GM21360 (cell line): ENCODE measurements around the gene TRIP10.
"Not testable (repeated sequence)": the region's sequence is repeated elsewhere in the genome, so short reads cannot be mapped to it uniquely, and the experiment has no call there.

ENCODE experiments used
- ATAC-seq: cut with Tn5 transposase; IDR thresholded peaks from one replicate; pipeline ENCODE4 v1.9.1; 2021; ENCODE audit warnings: mild to moderate bottlenecking, moderate library complexity; ENCODE audit not compliant: unreplicated experiment

TRIP10 gene

GRCh38 chr19:6765738-6766356 lies 26.4 kb downstream of the TRIP10 start:
- no peak for ATAC-seq

GRCh38 chr19:6766357-6767080 lies 27.0 kb downstream of the TRIP10 start:
- ATAC-seq: no peak

DNA sequence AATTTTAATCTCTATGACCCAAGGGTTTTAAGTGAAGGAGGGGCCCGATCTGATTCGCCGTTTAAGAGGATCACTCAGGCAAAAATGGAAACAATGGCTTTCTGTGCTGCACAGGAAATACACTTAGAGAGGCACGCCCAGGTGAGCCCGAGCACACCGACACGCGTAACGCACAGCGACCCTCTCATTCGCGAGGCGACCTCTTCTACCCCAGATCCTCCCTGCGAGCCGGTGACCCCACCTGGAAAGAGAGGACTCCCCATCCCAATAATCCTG lies 27.5 kb downstream of the TRIP10 start:
- peak; percentile 14 for ATAC-seq

DNA sequence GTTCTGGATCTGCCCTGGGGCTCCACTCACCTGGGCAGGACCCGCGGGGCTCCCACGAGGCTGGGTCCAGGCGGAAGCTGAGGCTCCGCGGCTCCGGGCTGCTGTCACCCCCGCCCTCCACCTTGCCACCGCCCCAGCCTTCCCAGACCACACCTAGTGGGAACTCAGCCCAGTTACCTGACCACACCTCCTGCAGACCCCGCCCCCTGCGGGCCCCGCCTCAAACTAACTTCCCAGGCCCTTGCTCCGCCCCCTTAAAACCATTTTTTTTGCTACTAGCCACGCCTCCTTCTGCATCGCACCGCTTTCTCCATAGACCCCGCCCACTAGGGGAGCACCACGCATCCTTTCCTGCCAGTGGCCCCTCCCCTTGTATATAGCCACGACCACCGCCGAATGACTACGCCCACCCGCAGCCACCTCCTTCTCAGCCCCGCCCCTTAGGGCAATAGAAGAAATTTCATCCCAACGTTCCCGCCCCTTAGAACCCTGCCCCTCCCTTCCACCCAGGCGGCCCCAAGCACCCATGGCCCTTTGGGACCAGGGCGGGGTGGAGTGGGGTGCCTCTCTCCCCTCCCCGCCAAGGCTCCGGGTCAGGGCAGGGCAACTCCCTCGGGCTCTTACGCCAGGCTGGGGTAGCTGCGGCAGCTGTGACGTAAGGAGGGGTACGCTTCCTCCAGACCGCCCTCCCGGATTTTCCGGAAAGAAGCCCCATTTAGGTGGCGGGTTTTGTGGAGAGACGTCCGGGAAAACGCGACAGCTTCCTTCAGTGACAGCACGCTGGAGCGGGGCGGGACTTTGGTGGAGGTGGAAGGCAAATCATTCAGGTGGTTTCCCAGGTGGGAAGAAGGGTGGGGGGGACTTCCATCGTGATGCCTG lies 28.1 kb downstream of the TRIP10 start, which contains the start of gene SH2D3A:
TSS of gene SH2D3A (minus strand) at position 79 of the 879 bp plus-strand sequence. CDS start 3,687 bp downstream, outside the sequence.
- ATAC-seq: peak; percentile 53

DNA sequence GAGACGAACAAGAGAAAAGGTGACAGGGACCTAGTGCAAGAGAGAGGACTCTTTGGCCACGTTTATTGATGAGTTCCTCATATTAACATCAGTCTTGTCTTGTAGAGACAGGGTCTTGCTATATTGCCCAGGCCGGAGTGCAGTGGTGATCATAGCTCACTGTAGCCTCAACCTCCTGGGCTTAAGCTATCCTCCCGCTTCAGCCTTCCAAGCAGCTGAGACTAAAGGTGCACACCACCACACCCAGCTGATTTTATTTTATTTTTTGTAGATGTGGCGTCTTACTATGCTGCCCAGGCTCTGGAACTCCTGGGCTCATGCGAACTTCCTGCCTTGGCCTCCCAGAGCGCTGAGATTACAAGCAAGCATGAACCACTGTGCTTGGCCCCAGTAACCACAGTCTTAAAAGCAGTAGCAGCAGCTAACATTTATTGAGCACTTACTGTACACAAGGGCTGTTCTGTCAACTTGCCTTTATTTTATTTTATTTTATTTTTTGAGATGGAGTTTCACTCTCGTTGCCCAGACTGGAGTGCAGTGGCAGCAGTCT lies 28.8 kb downstream of the TRIP10 start:
- ATAC-seq: no peak

DNA sequence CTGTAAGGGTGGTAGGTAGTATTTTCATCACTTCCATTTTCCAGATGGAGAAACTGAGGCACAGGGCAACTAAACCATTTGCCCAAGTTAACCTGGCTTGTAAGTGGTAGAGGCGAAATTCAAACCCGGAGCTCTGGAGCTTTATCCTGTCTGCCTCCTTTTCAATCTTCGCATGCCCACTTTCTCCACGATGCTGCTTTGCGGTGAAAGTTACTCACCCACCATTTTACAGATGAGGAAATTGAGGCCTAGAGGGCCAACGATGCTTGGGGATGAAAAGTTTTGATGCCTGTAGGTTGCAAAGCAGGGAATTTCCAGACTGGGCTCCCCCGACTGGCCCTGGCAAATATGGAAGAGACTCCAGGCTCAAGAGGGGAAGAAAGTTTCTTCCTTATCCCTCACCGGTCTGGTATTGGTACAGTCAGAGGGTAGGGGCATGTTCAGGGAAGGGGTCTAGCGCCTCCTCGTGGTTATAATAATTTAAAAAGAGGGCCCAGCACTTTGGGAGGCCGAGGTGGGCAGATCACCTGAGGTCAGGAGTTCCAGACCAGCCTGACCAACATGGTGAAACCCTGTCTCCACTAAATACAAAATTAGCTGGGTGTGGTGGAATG lies 29.6 kb downstream of the TRIP10 start:
- ATAC-seq: no peak

DNA sequence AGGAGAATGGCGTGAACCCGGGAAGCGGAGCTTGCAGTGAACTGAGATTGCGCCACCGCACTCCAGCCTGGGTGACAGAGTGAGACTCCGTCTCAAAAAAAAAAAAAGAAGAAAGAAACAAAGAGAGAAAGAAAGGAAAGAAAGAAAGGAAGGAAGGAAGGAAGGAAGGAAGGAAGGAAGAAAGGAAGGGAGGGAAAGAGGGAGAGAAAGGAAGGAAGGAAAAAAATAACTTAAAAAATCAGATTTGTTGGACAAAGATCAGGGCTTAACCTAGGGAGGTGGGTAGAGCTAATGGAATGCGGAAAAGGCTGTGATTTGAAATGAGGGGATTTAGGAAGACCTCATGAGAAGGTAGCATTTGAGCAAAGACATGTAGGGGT lies 32.2 kb downstream of the TRIP10 start:
- not testable (repeated sequence) for ATAC-seq

GRCh38 chr19:6772028-6772865 lies 32.8 kb downstream of the TRIP10 start, which contains the start of gene VAV1:
Gene VAV1 (plus strand): TSS chr19:6772708. CDS start chr19:6772808, 100 bp downstream.
- no peak for ATAC-seq

DNA sequence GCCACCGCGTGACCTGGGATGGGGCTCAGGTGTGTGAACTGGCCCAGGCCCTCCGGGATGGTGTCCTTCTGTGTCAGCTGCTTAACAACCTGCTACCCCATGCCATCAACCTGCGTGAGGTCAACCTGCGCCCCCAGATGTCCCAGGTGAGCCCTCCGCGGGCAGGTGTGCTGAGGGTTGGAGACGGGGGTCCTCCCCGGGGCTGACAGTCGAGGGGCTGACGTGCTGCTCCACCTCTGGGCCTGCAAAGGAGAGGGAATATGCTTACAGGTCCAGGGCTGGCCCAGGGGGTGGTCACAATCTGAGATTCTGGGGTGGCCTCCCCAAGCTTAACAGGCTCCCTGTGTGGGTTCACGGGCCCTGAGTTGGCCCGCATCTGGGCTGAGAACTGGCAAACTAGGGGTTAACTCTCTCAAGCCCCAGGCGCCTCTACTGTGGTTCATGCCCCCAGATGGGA lies 33.4 kb downstream of the TRIP10 start:
- ATAC-seq: no peak

- ATAC-seq: no peak
Measured at GRCh38 chr19:6773323-6773931, 33.9 kb downstream of the TRIP10 start.

DNA sequence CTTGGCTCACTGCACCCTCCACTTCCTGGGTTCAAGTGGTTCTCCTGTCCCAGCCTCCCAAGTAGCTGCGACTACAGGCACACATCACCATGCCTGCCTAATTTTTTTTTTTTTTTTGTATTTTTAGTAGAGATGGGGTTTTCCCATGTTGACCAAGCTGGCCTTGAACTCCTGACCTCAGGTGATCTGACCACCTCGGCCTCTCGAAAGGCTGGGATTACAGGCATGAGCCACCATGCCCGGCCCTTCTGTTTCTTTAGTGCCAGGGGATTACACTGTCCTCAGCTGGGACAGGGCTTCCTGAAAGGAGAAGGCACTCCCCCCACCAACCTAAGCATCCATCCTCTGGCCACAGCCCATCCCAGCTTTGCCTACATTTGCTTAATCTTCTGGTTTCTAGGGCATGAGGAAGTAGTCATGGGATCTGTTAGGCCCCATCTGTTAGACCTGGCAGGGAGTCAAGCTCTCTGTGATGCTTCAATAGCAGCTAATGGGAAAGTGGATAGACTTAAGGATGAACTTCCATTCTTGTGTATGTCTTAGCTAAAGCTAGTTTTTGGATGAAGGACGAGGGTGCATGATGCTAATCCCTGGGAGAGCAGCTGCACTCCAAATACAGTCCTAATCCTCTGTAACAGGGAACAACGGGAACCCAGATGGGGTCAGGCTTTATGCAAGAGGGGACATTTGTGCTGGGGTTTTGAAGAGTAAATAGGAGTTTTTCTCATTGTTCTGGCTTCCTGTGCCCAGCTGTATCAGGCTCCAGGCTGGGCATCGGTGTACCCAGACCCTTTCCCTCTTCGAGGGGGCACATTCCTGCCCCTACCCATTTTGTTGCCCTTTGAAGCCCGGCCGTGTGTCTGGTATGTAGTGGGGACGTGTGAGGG lies 35.6 kb downstream of the TRIP10 start:
- no peak for ATAC-seq

DNA sequence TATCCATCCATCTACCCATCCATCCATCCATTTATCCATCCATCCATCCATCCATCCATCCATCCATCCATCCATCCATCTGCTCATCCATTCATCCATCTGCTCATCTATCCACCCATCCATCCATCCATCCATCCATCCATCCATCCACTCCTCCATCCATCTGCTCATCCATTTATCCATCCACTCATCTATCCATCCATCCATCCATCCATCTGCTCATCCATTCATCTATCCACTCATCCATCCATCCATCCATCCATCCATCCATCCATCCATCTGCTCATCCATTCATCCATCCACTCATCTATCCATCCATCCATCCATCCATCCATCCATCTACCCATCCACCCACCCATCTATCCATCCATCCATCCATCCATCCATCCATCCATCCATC lies 36.6 kb downstream of the TRIP10 start:
- ATAC-seq: not testable (repeated sequence)

GRCh38 chr19:6776999-6777398 lies 37.5 kb downstream of the TRIP10 start:
- ATAC-seq: no peak

DNA sequence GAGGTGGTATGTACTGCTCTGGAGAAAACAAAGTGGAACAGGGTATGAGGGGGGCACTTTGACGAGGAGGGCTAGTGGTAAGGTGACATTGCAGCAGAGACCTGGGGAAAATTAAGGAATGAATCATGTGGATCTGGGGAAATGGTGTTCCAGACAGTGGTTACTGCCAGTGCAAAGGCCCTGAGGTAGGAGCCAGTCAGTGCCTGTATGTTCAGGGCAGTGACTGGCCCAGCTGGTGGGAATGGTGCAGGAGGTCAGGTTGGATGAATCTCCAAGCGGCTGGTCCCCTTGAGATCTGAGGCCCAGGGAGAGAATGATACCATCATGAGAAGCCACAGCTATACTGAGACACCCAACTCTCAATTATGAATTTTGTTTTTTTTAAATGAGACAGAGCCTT lies 38.0 kb downstream of the TRIP10 start:
- no peak for ATAC-seq

DNA sequence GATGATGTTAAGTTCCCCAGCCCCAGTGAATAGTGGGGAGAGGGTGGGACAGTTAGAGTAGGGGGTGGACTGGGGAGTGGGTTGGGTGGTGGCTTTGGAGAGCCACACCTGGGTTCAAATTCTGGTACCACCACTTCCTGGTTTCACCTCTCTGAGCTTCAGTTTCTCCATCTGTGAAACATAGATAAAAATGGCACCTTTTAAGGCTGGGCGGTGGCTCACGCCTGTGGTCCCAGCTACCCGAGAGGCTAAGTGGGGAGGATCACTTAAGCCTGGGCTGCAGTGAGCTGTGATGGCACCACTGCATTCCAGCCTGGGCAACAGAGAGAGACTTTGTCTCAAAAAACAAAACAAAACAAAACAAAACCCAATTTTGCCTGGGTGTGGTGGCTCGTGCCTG lies 38.9 kb downstream of the TRIP10 start:
- no peak for ATAC-seq

GRCh38 chr19:6779206-6779605 lies 39.7 kb downstream of the TRIP10 start:
- no peak for ATAC-seq

DNA sequence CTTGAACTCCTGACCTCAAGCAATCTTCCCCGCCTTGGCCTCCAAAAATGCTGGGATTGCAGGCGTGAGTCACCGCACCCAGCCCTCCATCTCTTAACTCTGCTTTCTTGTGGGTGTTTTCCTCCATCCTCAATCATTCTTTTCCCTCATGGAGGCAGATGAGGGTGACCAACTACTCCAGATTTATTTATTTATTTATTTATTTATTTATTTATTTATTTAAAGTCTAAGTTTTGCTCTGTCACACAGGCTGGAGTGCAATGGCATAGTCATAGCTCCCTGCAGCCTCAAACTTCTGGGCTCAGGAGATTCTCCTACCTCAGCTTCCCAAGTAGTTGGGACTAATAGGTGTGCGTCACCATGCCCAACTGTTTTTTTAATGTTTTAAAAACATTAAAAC lies 47.9 kb downstream of the TRIP10 start:
- ATAC-seq: no peak

DNA sequence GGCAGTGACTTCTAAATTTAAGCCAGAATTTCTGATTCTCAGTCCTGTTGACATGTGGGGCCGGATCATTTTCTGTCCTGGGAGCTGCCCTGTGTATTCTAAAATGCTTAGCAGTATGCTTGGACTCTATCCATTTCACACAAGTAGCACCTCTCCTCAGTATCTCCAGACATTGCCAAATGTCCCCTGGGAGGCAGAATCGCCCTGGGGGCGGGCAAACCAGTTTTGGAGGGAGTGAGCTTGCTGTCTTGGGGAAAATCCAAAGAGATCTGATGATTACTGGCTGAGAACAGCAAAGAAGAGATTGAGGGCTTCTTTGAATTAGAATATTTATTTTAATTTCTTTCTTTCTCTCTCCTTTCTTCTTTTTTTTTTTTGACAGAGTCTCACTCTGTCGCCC lies 49.4 kb downstream of the TRIP10 start:
- no peak for ATAC-seq
